ENCODE measurements around the gene MALRD1.

GRCh38 chr10:19611775-19612174 lies 563.2 kb downstream of the MALRD1 start:
- TF ChIP-seq CBX5 (IDR thresholded peaks at IDR 0.05; ENCODE audit: low read depth, low read length) (no peak), CEBPB (IDR thresholded peaks at IDR 0.05; ENCODE audit: low read depth, low read length) (no peak), HDAC6 (IDR thresholded peaks at IDR 0.05; ENCODE audit: low read depth, low read length) (no peak), POLR2A (IDR thresholded peaks at IDR 0.05; ENCODE audit: control extremely low read depth in 1 of 2, low read depth in 2 of 2, low read length in 2 of 2) (no peak), SP1 (IDR thresholded peaks at IDR 0.05; ENCODE audit: low read depth, low read length) (no peak), NANOG (IDR thresholded peaks at IDR 0.05; ENCODE audit: insufficient read depth, low read depth, low read length, poor library complexity, severe bottlenecking) (no peak), EP300 (IDR thresholded peaks at IDR 0.05; ENCODE audit: borderline replicate concordance in 1 of 2, low read depth in 2 of 2, low read length in 2 of 2) (no peak)
- TF ChIP-seq, protein P1, sequence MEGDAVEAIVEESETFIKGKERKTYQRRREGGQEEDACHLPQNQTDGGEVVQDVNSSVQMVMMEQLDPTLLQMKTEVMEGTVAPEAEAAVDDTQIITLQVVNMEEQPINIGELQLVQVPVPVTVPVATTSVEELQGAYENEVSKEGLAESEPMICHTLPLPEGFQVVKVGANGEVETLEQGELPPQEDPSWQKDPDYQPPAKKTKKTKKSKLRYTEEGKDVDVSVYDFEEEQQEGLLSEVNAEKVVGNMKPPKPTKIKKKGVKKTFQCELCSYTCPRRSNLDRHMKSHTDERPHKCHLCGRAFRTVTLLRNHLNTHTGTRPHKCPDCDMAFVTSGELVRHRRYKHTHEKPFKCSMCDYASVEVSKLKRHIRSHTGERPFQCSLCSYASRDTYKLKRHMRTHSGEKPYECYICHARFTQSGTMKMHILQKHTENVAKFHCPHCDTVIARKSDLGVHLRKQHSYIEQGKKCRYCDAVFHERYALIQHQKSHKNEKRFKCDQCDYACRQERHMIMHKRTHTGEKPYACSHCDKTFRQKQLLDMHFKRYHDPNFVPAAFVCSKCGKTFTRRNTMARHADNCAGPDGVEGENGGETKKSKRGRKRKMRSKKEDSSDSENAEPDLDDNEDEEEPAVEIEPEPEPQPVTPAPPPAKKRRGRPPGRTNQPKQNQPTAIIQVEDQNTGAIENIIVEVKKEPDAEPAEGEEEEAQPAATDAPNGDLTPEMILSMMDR (IDR thresholded peaks at IDR 0.05; ENCODE audit: control extremely low read depth in 1 of 3, insufficient read depth in 1 of 3, low read depth in 1 of 3, low read length in 3 of 3), result no peak
